Esophagus muscularis mucosa (tissue), 4 donors: ENCODE data around the gene SND1.

Experiments
- CTCF ChIP-seq, 3 experiments: fragments of 200-600 bp in 2 of 3; fragments of 450-650 bp in 1 of 3; sonication (generic) in 2 of 3; IDR thresholded peaks; one replicate each; pipeline ENCODE4 v1.5.1; 2017 to 2019; ENCODE audit warnings: antibody characterized with exemption in 3 of 3, mild to moderate bottlenecking in 2 of 3, moderate library complexity in 1 of 3
- EP300 ChIP-seq: sonication (generic); formaldehyde crosslinking; IDR thresholded peaks from one replicate; pipeline ENCODE4 v1.6.1; 2017; ENCODE audit warnings: antibody characterized with exemption
- POLR2A ChIP-seq: fragments of 450-650 bp; IDR thresholded peaks from one replicate; pipeline ENCODE4 v1.6.1; 2017; ENCODE audit warnings: antibody characterized with exemption, moderate library complexity, mild to moderate bottlenecking, low read depth
- POLR2AphosphoS5 ChIP-seq, 2 donors: sonication (generic); formaldehyde crosslinking; IDR thresholded peaks; one replicate each; pipeline ENCODE4 v1.6.1; 2017; ENCODE audit warnings: antibody characterized with exemption in 2 of 2

GRCh38 chr7:128114806-128115205, 462.8 kb downstream of the SND1 start:
- TF ChIP-seq POLR2A (no peak), CTCF (IDR thresholded peaks at IDR 0.05) (no peak), POLR2AphosphoS5 (IDR thresholded peaks at IDR 0.05) (no peak), EP300 (no peak)
